Right kidney (tissue), 1 donor: Measurements from ENCODE around the gene GRID1.

Experiments used
- DNase-seq: peaks from one replicate; pipeline ENCODE4 v3.0.0-alpha.2; 2016

The GRID1 gene

GRCh38 chr10:86265236-86265894, 101.2 kb downstream of the GRID1 start:
- no peak for DNase-seq

DNA sequence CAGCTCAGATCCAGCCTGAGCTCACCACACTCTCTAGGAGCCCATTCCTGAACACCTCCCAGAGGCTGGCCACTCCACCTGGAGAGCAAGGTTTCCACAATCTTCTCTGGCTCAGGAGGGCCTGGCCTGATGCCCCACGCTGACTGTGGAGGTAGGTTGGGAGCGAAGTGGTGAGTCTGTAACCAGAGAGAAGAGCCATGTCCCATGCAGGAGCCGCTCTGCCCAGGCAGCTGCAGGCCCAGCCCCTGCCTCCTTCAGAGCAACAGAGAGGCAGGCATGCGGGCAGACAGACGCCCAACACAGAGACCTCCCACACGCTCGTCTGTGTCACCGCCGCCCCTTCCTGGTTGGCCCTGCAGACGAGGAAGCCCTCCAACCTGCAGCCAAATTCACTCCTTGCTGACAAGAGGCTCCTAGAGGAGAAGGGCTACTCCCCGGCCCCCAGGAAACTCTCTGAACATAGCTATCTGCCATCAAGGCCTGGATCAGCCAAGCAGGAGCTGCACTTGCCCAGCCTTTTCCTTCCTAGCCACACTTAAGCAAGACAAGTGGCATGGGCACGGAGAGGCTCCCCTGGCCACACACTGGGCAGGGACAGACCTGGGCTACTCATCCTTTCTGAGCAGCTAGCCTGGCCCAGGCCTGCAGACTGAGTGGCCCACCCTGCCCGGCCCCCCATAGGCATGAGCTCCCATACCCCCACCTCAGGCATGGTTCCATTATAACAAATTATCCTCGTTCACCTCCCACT, 101.9 kb downstream of the GRID1 start:
- DNase-seq: no peak

DNA sequence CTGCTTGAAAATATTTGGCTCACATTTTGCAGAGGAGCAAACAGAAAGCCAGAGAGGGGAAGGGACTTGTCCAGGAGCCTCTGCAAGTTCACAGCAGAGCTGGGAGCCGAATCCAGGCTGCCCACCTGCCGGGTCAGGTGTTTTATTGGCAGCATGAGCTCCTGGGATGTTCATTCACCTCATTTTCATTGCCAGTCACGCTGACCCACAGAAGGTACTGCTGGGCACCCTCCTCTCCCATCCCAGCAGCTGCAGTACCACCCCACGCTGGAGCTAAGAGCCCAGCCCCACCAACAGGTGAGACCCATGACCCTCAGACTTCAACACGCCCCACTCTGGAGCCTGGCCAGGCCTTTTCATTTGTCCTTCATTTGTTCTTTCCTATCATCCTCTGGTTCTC, 102.7 kb downstream of the GRID1 start:
- no peak for DNase-seq

DNA sequence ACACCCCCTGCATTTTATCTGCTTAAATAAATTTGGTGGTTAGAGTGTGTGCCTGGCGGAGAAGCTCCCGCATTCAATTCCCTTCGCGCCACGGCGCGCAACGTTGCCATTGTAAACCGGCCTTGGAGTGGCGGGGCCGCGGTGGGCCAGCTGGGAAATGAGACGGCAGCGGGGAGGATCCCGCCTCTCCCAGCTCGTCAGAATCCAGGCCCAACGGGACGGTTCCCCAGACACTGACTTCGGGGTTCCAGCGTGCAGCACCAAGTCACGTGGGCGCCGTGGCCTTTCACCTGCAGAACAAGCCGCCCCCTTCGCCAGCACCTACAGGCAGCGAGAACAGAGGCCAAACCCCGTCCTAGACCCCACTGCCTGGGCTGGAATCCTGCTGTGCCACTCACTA, 103.4 kb downstream of the GRID1 start:
- no peak for DNase-seq

DNA sequence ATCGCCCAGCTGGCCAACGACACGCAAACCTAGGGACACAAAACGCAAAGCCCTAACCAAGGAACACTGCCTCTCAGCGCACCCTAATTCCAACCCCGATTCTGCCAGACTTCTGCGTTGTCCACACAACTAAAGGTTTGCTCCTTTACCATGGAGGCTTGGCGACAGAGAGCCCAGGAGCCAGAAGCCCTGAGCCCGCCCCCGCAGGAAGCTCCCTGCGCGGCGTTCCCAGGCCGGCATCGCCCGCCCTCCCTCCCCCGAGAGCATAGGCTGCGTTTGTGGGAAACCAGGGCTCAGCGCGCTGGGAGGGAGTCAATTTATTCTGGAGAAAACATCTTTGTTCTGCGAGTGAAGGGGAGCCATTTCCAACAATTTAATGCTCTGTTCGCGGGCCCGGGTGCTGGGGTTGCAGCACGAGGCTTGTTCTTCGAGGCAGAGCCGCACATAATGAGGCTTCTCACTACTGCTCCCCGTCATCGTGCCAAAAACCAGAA, 103.9 kb downstream of the GRID1 start:
- peak; percentile 32 for DNase-seq

DNA sequence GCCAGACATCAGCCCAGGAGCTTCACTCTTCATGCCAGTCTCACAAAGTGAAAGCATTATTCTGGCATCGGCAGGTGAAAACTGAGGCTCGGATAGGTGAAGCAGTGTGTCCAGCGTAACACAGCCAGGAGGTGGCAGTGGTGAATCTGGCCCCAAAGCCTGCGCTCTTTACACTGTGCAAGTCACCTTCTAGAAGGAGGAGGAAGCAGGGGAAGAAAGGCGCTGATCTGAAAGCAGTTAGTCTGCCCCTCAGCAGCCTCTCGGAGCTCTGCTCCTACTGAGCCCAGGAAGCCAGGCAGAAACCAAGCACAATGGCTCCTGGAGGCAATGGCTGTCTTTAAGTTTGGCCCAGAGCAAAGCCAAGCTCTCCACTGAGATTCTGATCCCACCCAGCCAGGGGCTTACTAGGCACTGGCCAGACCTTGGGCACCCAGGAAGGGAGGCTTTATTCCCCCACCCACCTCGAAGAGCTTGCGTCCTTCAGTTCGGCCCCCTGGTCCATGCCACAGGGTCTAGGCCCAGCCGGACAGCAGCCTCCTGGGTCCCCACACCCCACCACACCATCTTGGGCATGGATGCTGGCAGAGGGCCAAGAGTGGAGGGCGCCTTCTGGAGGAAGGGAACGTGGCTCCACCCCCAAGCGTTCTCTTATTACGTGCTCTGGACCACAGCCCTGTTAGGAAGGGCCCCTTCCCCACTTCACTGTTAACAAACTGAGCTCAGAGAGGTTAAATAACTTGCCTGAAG, 104.5 kb downstream of the GRID1 start:
- DNase-seq: peak; percentile 18

- no peak for DNase-seq
These were observed 105.1 kb downstream of the GRID1 start for GRCh38 chr10:86261470-86261869.

GRCh38 chr10:86260564-86260963, 106.0 kb downstream of the GRID1 start:
- DNase-seq: no peak

DNA sequence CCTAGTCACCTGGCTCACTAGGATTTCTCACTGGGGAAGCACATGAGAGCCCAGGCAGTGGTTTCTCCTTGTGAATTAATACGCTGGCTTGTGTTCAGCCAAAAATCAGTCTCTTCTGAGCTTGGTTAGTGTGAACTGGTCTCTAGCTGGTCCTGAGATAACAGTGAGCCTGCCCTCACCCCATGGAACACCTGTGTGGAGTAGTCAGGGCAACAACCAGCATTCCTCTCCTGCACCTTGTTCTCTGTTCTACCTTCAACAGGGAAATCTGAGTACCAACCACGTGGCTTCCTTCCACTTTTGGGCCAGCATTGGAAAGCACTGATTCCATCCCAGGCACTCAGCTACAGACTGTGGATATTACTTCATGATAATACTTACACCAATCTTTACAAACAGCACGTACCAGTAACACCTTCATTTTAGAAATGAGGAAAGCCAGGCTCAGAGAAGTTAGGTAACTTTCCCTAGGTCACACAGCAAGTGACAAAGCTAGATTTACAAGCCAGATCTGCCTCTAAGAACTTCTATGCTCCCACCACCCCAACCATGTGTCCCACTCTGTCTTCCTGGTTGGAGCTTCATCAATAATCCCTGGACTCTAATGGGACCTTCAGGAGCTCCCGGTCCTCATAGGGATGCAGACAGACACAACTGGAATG, 106.6 kb downstream of the GRID1 start:
- no peak for DNase-seq

DNA sequence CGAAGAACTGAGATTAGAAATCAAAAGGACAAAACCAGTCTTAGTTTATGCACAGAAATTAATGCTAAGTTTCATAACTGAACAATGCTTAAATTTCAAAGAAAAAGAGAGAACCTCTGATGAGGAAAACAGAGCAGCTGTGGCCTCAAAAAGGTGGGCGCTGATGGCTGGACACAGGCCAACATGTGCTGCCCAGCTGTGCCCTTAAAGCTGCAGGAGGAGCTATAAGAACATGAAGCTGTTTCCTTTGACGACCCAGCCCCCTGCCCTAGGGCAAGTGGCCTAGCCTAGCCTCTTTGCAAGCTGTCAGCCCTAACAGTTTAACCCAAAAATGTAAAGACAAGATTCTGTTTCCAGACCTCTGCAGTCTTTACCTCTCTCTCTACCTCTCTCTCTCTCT, 107.7 kb downstream of the GRID1 start:
- DNase-seq: no peak

- no peak for DNase-seq
These were observed 108.1 kb downstream of the GRID1 start for GRCh38 chr10:86258499-86258898.

GRCh38 chr10:86257683-86258082, 108.9 kb downstream of the GRID1 start:
- no peak for DNase-seq

GRCh38 chr10:86256690-86257315, 109.8 kb downstream of the GRID1 start:
- no peak for DNase-seq

GRCh38 chr10:86255405-86256251, 111.0 kb downstream of the GRID1 start:
- DNase-seq: no peak

DNA sequence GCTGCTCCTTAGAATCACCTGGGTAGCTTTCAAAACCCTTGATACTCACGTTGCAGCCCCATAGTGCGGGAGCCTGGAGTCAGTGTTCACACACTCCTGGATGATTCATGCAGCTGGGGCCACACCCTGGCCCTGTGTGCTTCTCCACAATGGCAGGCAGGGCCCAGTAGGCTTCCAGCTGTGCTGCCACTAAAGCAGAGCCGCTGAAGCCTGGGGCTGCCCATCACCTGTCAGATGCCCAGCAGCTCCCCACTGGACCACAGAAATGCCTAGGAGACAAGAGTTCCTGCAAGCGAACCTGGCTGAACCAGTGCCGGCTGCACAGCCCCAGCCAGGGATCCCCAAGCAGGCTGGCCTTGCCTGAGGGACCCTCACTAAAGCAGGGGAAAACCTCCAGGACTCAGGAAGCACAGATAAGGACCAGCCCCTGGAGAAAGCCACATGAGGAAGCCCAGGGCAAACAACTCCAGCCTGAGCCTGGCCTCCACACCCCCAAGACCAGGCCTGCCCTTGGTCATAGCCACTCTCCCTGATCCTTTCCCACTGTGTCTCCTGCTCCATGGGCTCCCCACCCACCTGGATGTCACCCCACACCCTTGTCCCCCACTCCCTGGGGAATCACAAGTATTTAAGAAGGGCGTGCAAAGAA, 111.9 kb downstream of the GRID1 start:
- no peak for DNase-seq

- DNase-seq: no peak
These were observed 112.5 kb downstream of the GRID1 start for GRCh38 chr10:86254081-86254480.

DNA sequence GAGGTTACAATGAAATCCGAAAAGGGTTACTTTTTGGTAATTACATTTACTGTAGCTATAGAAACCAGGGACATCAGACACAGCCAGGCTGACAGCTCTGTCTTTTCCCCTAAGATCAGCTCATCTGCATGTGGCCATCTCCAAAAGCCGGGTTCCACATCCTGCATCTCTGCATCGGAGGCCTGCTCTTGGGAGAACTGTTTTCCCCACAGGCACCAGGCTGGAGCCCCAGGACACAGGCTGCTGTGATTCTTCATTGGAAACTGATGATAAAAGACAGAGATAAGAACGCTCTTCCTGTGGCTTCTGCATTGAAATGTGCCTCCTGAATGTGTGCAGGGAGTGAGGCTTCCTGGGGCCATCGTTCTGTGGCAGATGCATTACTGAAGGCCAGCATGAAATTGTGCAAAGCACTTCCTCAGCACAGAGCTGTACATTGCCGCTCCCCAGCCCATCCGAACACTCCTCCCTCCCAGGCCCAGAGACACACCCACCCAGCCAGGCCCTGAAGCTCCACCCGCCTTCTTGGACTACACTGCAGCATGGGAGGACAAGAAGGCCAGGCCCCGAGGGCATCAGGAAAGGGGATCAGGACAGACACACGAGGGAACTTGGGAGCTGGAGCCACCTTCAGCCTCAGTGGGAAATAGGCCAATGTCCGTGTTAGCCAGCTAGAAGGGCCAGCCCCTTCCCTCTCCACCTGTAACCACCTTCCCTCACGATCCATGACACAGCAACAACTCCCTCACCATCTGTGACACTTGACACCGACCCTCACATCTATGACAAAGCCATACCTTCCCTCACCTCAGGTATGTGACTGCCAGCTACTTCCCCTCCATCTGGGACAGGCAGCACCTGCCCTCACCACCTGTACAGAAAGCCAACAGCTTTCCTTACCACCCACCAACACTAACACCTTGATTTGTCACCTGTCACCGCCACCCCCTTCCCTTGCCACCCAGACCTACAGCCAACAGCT, 113.2 kb downstream of the GRID1 start:
- DNase-seq: no peak

- DNase-seq: no peak
These were observed 114.0 kb downstream of the GRID1 start for GRCh38 chr10:86252556-86252955.

GRCh38 chr10:86252079-86252478, 114.5 kb downstream of the GRID1 start:
- DNase-seq: no peak
